SK-N-SH (cell line): ENCODE data around the gene FAT1.
"Not testable (repeated sequence)": the region's sequence is repeated elsewhere in the genome, so short reads cannot be mapped to it uniquely, and the experiment has no call there.

Source experiments
- NFIC ChIP-seq: IDR thresholded peaks from 2 replicates; pipeline ENCODE4 v1.4.0; 2012; ENCODE audit warnings: borderline replicate concordance
- POLR2AphosphoS5 ChIP-seq: IDR thresholded peaks from 2 replicates; pipeline ENCODE4 v1.6.1; 2012; ENCODE audit warnings: low read depth, low read length
- SMC3 ChIP-seq: IDR thresholded peaks from 2 replicates; pipeline ENCODE4 v1.6.1; 2012; ENCODE audit warnings: low read depth, low read length, improper control_type of control experiment
- TF ChIP-seq, protein P1 (sequence below): fragments of 200-600 bp; sonication (generic); IDR thresholded peaks from 2 replicates; pipeline ENCODE4 v1.6.1; 2017; ENCODE audit warnings: antibody characterized with exemption, mild to moderate bottlenecking, moderate library complexity

GRCh38 chr4:186761956-186762355 lies 38.3 kb upstream of the FAT1 start:
- TF ChIP-seq, protein P1, sequence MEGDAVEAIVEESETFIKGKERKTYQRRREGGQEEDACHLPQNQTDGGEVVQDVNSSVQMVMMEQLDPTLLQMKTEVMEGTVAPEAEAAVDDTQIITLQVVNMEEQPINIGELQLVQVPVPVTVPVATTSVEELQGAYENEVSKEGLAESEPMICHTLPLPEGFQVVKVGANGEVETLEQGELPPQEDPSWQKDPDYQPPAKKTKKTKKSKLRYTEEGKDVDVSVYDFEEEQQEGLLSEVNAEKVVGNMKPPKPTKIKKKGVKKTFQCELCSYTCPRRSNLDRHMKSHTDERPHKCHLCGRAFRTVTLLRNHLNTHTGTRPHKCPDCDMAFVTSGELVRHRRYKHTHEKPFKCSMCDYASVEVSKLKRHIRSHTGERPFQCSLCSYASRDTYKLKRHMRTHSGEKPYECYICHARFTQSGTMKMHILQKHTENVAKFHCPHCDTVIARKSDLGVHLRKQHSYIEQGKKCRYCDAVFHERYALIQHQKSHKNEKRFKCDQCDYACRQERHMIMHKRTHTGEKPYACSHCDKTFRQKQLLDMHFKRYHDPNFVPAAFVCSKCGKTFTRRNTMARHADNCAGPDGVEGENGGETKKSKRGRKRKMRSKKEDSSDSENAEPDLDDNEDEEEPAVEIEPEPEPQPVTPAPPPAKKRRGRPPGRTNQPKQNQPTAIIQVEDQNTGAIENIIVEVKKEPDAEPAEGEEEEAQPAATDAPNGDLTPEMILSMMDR: not testable (repeated sequence)
- TF ChIP-seq POLR2AphosphoS5, NFIC, SMC3: not testable (repeated sequence)
